ENCODE data around the gene FNDC3B.
"Not testable (repeated sequence)": the region's sequence is repeated elsewhere in the genome, so short reads cannot be mapped to it uniquely, and the experiment has no call there.

Gene FNDC3B

GRCh38 chr3:172364374-172365027 is 325.1 kb downstream of the FNDC3B start:
- DNase-seq (ENCODE audit: low read depth in 2 of 2), result no peak

- no peak for DNase-seq (ENCODE audit: low read depth in 2 of 2)
These were observed 325.7 kb downstream of the FNDC3B start for GRCh38 chr3:172365028-172365567.

GRCh38 chr3:172367205-172368105 is 328.1 kb downstream of the FNDC3B start:
- DNase-seq (ENCODE audit: low read depth in 2 of 2), result peak in 1 of 2 experiments; percentile 28

- DNase-seq (ENCODE audit: low read depth in 2 of 2), result not testable (repeated sequence)
These were observed 329.2 kb downstream of the FNDC3B start for GRCh38 chr3:172368556-172368955.

GRCh38 chr3:172369590-172370259 is 330.3 kb downstream of the FNDC3B start:
- no peak for DNase-seq (ENCODE audit: low read depth in 2 of 2)

DNA sequence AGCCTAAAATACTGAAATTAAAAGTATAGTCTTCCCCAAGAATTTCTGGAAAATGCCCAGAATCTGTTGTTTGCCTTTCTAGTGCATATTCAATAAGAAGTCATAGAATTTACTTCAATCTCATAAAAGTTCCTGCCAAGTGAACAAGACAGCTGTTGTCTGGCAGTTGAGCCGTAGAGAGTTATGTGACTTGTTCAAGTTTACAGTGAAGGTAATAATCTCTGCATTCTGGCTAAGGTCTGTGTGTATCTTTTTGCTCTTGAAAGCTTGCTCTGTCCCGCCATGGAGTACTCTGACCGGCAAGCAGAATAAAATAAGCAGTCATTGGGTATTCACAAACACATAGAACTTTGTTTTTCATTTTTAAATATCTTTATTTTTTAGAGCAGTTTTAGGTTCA is 331.0 kb downstream of the FNDC3B start:
- no peak for DNase-seq (ENCODE audit: low read depth in 2 of 2)

- no peak for DNase-seq (ENCODE audit: low read depth in 2 of 2)
These were observed 332.2 kb downstream of the FNDC3B start for GRCh38 chr3:172371544-172371943.

- no peak for DNase-seq (ENCODE audit: low read depth in 2 of 2)
These were observed 333.5 kb downstream of the FNDC3B start for GRCh38 chr3:172372895-172373294.

GRCh38 chr3:172373912-172374311 is 334.5 kb downstream of the FNDC3B start:
- no peak for DNase-seq (ENCODE audit: low read depth in 2 of 2)

DNA sequence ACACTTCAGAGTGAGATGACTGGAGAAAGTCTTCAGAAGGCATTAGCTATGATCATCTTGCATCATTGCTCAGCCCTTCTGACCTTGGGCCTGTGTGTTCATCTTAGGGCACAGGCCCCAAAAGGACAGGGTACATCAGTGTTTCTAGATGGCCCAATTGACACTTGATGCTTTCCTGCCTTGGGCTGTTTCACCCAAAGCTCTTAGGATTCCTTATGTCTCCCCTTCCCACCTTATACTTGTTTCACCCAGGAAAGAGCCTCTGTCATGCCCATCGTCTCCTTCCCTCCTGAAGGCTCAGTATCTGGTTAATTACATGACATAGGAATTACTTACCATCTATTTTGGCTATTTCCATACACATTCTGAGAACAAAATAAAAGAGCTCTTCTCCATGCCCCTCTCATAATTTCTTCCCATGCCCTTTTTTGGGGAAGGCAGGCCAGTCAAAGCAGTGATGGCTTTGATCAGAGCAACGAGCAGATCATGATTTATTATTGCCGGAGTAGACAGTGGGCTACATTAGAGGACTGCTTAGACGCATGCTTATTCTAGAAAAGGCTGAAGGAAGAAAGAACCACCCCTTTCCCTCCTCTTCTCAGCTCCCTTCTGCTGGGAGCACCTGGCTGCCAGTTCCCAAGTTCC is 335.9 kb downstream of the FNDC3B start:
- no peak for DNase-seq (ENCODE audit: low read depth in 2 of 2)

GRCh38 chr3:172376402-172376801 is 337.0 kb downstream of the FNDC3B start:
- DNase-seq (ENCODE audit: low read depth in 2 of 2), result no peak

- DNase-seq (ENCODE audit: low read depth in 2 of 2), result no peak
These were observed 337.5 kb downstream of the FNDC3B start for GRCh38 chr3:172376881-172377280.

- DNase-seq (ENCODE audit: low read depth in 2 of 2), result no peak
These were observed 339.1 kb downstream of the FNDC3B start for GRCh38 chr3:172378439-172378838.

DNA sequence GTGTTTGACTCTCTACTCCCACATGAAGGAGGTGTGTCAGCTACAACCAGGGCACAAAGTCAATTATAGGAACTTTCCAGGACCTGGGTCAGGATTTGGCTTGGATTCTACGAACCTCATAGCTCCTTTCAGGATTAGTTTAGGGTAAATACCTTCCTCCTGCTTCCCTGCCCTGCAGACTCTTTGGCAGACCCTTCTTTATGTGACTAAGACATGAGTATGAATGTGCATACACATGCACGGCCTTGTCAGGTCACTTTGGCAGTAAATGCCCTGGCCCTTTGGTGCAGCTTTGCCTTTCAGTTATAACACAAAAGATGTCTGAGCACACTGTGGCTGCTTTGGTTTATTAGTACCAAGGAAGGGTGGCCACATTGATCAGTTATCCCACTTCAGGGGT is 340.0 kb downstream of the FNDC3B start:
- DNase-seq (ENCODE audit: low read depth in 2 of 2), result no peak

DNA sequence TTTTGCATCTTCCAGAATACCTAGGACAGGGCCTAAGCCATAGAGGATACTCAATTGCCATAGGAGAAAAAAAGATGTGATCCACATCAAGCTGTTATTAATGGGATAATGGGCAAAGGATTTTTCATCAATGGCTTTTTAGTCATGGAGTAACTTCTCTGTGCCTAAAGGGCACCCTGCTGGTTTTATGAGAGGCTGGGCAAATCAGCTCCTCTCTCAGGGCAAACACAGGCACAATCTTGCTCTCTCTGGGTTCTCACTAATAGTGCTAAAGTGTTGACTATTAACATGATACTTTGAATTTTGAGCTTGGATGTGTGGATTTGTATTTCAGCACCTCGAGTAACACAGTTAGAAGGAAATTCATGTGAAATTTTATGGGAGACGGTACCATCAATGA is 341.3 kb downstream of the FNDC3B start:
- no peak for DNase-seq (ENCODE audit: low read depth in 2 of 2)

DNA sequence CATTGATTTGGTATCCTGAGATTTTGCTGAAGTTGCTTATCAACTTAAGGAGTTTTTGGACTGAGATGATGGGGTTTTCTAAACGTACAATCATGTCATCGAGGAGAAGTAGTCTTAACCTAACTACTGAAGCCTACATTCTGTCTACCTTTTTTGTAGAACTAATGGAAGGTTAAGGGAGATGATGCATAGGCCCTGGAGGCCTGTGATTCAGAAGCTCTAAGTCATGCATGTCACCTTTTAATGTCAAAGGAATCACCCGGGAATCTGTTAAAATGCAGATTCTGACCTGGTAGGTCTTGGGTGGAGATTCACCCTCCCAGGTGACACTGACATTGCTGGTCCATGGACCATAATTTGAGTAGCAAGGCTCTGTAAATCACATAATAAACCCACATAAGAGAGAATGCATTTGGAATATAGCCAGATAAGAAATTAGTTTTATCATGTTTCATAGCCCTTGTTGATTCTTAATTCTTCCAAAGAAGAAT is 344.0 kb downstream of the FNDC3B start:
- DNase-seq (ENCODE audit: low read depth in 2 of 2), result no peak

DNA sequence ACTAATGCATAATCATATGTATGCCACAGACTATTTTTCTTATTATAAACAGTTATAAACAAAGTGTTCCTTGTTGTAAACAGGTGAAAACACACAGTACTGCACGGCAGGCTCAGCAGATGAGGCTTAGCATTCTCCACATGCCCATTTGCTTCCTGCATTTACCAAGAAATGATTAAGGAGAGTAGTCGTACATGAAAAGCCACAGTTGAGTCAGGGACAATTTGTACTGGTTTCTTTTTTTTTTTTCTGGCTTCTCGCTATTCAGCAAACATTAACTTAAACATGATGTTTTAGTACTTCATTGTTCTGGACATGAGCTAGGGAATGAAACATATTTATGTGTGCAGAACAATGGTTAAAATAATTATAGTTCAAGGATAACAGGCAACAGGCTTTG is 345.5 kb downstream of the FNDC3B start:
- DNase-seq (ENCODE audit: low read depth in 2 of 2), result no peak

GRCh38 chr3:172387728-172388127 is 348.4 kb downstream of the FNDC3B start:
- DNase-seq (ENCODE audit: low read depth in 2 of 2), result no peak

GRCh38 chr3:172388412-172389078 is 349.2 kb downstream of the FNDC3B start:
- no peak for DNase-seq (ENCODE audit: low read depth in 2 of 2)

GRCh38 chr3:172390792-172391191 is 351.4 kb downstream of the FNDC3B start:
- no peak for DNase-seq (ENCODE audit: low read depth in 2 of 2)

Measured in fibroblast of skin of left quadriceps (primary cell).